ENCODE measurements around the gene SIGLEC9. TPM values are rescaled to one million over a fixed set of nuclear protein-coding genes. Genes with fewer than 3 reads are reported as not detected.

The SIGLEC9 gene
- total RNA-seq, 4 donors from 2014 or later: 5.5 to 34.7 (median 11.3) TPM

DNA sequence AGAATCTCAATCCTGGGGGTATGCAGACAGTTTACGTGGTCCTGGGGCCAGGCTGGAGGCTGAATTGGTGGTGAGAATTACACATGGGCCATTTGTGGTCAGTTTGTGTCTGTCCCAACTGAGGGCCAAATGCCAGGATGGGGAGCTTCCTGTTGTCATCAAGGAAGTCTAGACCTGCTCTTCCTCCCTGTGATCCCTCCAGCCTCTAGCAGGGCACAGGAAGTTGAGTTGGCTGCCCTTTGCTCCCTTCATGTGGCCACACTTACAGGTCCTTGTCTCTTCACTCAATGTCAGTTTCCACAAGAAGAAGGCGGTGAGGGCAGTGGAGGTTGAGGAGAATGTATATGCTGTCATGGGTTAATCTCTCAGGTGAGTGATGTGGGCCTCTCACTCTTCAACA lies 47.5 kb downstream of the SIGLEC9 start:
- TF ChIP-seq, protein P1, sequence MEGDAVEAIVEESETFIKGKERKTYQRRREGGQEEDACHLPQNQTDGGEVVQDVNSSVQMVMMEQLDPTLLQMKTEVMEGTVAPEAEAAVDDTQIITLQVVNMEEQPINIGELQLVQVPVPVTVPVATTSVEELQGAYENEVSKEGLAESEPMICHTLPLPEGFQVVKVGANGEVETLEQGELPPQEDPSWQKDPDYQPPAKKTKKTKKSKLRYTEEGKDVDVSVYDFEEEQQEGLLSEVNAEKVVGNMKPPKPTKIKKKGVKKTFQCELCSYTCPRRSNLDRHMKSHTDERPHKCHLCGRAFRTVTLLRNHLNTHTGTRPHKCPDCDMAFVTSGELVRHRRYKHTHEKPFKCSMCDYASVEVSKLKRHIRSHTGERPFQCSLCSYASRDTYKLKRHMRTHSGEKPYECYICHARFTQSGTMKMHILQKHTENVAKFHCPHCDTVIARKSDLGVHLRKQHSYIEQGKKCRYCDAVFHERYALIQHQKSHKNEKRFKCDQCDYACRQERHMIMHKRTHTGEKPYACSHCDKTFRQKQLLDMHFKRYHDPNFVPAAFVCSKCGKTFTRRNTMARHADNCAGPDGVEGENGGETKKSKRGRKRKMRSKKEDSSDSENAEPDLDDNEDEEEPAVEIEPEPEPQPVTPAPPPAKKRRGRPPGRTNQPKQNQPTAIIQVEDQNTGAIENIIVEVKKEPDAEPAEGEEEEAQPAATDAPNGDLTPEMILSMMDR (IDR thresholded peaks at IDR 0.05; ENCODE audit: low read depth): no peak

DNA sequence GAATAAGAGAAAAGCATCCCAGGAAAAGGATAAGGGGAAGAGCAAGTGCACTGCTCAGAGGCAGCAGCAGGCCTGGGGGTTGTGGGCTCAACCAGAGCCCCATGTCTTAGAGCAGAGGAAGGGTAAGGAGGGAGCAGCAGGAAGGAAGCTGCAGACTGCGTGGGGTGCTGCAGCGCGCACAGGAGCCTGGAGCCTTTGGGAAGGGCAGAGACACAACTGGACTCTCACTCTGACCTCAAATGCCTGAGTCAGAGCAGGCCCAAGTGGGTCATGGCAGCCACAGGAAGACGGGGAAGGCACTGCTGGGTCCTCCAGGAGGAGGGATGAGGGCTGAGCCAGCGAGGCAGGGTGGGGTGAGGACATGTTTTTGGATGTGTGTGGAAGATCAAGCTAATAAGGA lies 49.0 kb downstream of the SIGLEC9 start:
- TF ChIP-seq, protein P1 (IDR thresholded peaks at IDR 0.05; ENCODE audit: low read depth): no peak

DNA sequence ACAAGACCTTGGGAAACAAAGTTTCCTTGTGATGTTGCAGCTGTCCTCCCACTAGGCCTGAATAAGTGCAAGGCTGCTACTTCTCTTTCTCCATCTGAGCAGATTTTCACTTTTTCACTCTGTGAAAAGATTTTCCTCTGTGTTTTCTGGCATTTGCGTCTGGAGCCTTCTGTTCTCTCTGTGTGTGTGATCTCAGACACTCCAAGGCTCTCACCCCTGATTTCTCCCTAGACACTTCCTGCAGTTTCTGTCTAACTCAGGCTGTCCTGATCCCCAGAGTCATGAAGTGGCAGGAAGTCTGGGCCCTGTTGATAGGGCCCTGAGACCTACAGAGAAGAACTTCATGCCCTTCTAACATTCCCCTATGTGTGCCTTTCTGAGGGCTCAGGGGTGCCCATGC lies 54.5 kb downstream of the SIGLEC9 start:
- TF ChIP-seq, protein P1 (IDR thresholded peaks at IDR 0.05; ENCODE audit: low read depth): no peak

Other genes starting within 250 kb of the SIGLEC9 start
- gene KLK4, start 213.5 kb upstream of the SIGLEC9 start, total RNA-seq: not detected
- gene KLK5, start 171.9 kb upstream of the SIGLEC9 start, total RNA-seq: not detected
- gene KLK6, start 155.3 kb upstream of the SIGLEC9 start, total RNA-seq: not detected
- gene KLK7, start 141.0 kb upstream of the SIGLEC9 start, total RNA-seq: 1 to 10 TPM in 1 of 4 donors, not detected in 3; 1.5 TPM
- not detected for gene KLK8, start 123.3 kb upstream of the SIGLEC9 start, total RNA-seq
- gene KLK10, start 105.2 kb upstream of the SIGLEC9 start, total RNA-seq: 1 to 10 TPM in 1 of 4 donors, not detected in 3; 1.0 TPM
- not detected for gene KLK11, start 98.3 kb upstream of the SIGLEC9 start, total RNA-seq
- not detected for gene KLK12, start 89.9 kb upstream of the SIGLEC9 start, total RNA-seq
- not detected for gene KLK13, start 59.8 kb upstream of the SIGLEC9 start, total RNA-seq
- not detected for gene KLK14, start 42.0 kb upstream of the SIGLEC9 start, total RNA-seq
- 1 to 10 TPM; 2.8 to 8.5 (median 4.6) TPM for gene CTU1, start 16.5 kb upstream of the SIGLEC9 start, total RNA-seq
- gene SIGLEC7, start 17.4 kb downstream of the SIGLEC9 start, total RNA-seq: 10 to 100 TPM in 1 of 4 donors, 1 to 10 TPM in 2, under 1 TPM in 1; 0.57 to 13.4 (median 4.2) TPM
- 10 to 100 TPM in 3 of 4 donors, 1 to 10 TPM in 1; 4.7 to 32.1 (median 13.0) TPM for gene CD33, start 100.2 kb downstream of the SIGLEC9 start, total RNA-seq
- gene SIGLECL1, start 126.2 kb downstream of the SIGLEC9 start, total RNA-seq: not detected
- gene IGLON5, start 186.7 kb downstream of the SIGLEC9 start, total RNA-seq: under 1 TPM in 3 of 4 donors, not detected in 1; 0.17 to 0.82 (median 0.22) TPM
- gene VSIG10L, start 217.2 kb downstream of the SIGLEC9 start, total RNA-seq: 1 to 10 TPM in 1 of 4 donors, under 1 TPM in 3; 0.44 to 1.4 (median 0.61) TPM
- gene ETFB, start 241.5 kb downstream of the SIGLEC9 start, total RNA-seq: 100 to 1,000 TPM; 116 to 444 (median 155) TPM
- not detected for gene CLDND2, start 244.1 kb downstream of the SIGLEC9 start, total RNA-seq
- 1 to 10 TPM; 1.6 to 3.7 (median 2.7) TPM for gene NKG7, start 247.7 kb downstream of the SIGLEC9 start, total RNA-seq